H9 (cell line): ENCODE measurements around the gene PRUNE2. TPM values are rescaled to one million over a fixed set of nuclear protein-coding genes. Genes with fewer than 3 reads are reported as not detected.

Experiments used
- DNase-seq: peaks from one replicate; pipeline ENCODE4 v3.0.0-alpha.2; 2017
- H2AFZ ChIP-seq: one replicate; pipeline ENCODE4 v1.6.1; 2013; ENCODE audit warnings: mild to moderate bottlenecking, low read length, control low read depth, moderate library complexity
- H2AK5ac ChIP-seq: 2 replicates; pipeline ENCODE4 v1.6.1; 2013; ENCODE audit warnings: low read length, control low read depth, mixed read lengths; ENCODE audit not compliant: insufficient read length
- H2BK120ac ChIP-seq: one replicate; pipeline ENCODE4 v1.6.1; 2013; ENCODE audit warnings: low read depth, mild to moderate bottlenecking, low read length, control low read depth, inconsistent platforms; ENCODE audit not compliant: poor library complexity, severe bottlenecking
- H2BK12ac ChIP-seq: 2 replicates; pipeline ENCODE4 v1.6.1; 2013; ENCODE audit warnings: low read length, control low read depth, mixed read lengths, low read depth; ENCODE audit not compliant: insufficient read length
- H2BK15ac ChIP-seq: 2 replicates; pipeline ENCODE4 v1.6.1; 2013; ENCODE audit warnings: low read depth, low read length, control low read depth
- H2BK20ac ChIP-seq: one replicate; pipeline ENCODE4 v1.6.1; 2013; ENCODE audit warnings: low read depth, mild to moderate bottlenecking, low read length, control low read depth, inconsistent platforms; ENCODE audit not compliant: poor library complexity, severe bottlenecking
- H2BK5ac ChIP-seq: 2 replicates; pipeline ENCODE4 v1.6.1; 2013; ENCODE audit warnings: low read length, control low read depth, mixed read lengths; ENCODE audit not compliant: insufficient read length
- H3K14ac ChIP-seq: 2 replicates; pipeline ENCODE4 v1.6.1; 2013; ENCODE audit warnings: low read length, control low read depth; ENCODE audit not compliant: insufficient read depth
- H3K18ac ChIP-seq: 2 replicates; pipeline ENCODE4 v1.6.1; 2013; ENCODE audit warnings: low read depth, mild to moderate bottlenecking, mixed read lengths, low read length, control low read depth; ENCODE audit not compliant: insufficient read length
- H3K23ac ChIP-seq: 2 replicates; pipeline ENCODE4 v1.6.1; 2013; ENCODE audit warnings: low read length, control low read depth, mixed read lengths, low read depth; ENCODE audit not compliant: insufficient read length
- H3K23me2 ChIP-seq: 2 replicates; pipeline ENCODE4 v1.6.1; 2013; ENCODE audit warnings: low read depth, mild to moderate bottlenecking, mixed read lengths, low read length, control low read depth; ENCODE audit not compliant: insufficient read length, poor library complexity, severe bottlenecking
- H3K27ac ChIP-seq: 2 replicates; pipeline ENCODE4 v1.5.1; 2013; ENCODE audit warnings: low read length, control low read depth, mixed read lengths, low read depth; ENCODE audit not compliant: insufficient read length
- H3K27me3 ChIP-seq: 2 replicates; pipeline ENCODE4 v1.6.1; 2013; ENCODE audit warnings: low read length, control low read depth, inconsistent platforms; ENCODE audit not compliant: insufficient read depth
- H3K4ac ChIP-seq: 2 replicates; pipeline ENCODE4 v1.6.1; 2013; ENCODE audit warnings: low read depth, mild to moderate bottlenecking, control low read depth, inconsistent platforms, low read length, moderate library complexity
- H3K4me1 ChIP-seq: 2 replicates; pipeline ENCODE4 v1.6.1; 2013; ENCODE audit warnings: low read length, control low read depth, inconsistent platforms; ENCODE audit not compliant: insufficient read depth
- H3K4me2 ChIP-seq: 2 replicates; pipeline ENCODE4 v1.6.1; 2013; ENCODE audit warnings: low read length, control low read depth, mixed read lengths; ENCODE audit not compliant: insufficient read length, insufficient read depth
- H3K56ac ChIP-seq: 2 replicates; pipeline ENCODE4 v1.6.1; 2013; ENCODE audit warnings: low read depth, mild to moderate bottlenecking, mixed read lengths, low read length, control low read depth; ENCODE audit not compliant: insufficient read length
- H3K79me1 ChIP-seq: 2 replicates; pipeline ENCODE4 v1.6.1; 2013; ENCODE audit warnings: low read depth, mild to moderate bottlenecking, moderate library complexity, low read length, control low read depth, inconsistent platforms; ENCODE audit not compliant: insufficient read depth, poor library complexity, severe bottlenecking
- H3K79me2 ChIP-seq: 2 replicates; pipeline ENCODE4 v1.6.1; 2013; ENCODE audit warnings: low read length, control low read depth, inconsistent platforms; ENCODE audit not compliant: insufficient read depth
- H3K9ac ChIP-seq: 2 replicates; pipeline ENCODE4 v1.6.1; 2013; ENCODE audit warnings: low read length, control low read depth, mixed read lengths; ENCODE audit not compliant: insufficient read length; ENCODE audit errors: extremely low read depth
- H3K9me3 ChIP-seq: one replicate; pipeline ENCODE4 v1.6.1; 2013; ENCODE audit warnings: low read depth, low read length, inconsistent platforms; ENCODE audit not compliant: control insufficient read depth
- H3T11ph ChIP-seq: one replicate; pipeline ENCODE4 v1.6.1; 2013; ENCODE audit warnings: mild to moderate bottlenecking, low read length, control low read depth, inconsistent platforms
- H4K20me1 ChIP-seq: one replicate; pipeline ENCODE4 v1.6.1; 2013; ENCODE audit not compliant: control insufficient read depth, insufficient read length, insufficient read depth
- H4K5ac ChIP-seq: 2 replicates; pipeline ENCODE4 v1.6.1; 2013; ENCODE audit warnings: low read depth, mild to moderate bottlenecking, mixed read lengths, low read length, control low read depth; ENCODE audit not compliant: insufficient read length
- H4K8ac ChIP-seq: replicated peaks from 2 replicates; pipeline ENCODE4 v1.6.1; 2013; ENCODE audit warnings: low read length, control low read depth, mixed read lengths, low read depth; ENCODE audit not compliant: insufficient read length
- H4K91ac ChIP-seq: 2 replicates; pipeline ENCODE4 v1.6.1; 2013; ENCODE audit warnings: low read depth, mild to moderate bottlenecking, moderate library complexity, mixed read lengths, low read length, control low read depth; ENCODE audit not compliant: insufficient read length
- H3K27ac Mint-ChIP-seq, 3 experiments: 2 replicates in 2 of 3; 3 replicates in 1 of 3; pipeline ENCODE4 v1.8.0; 2020 to 2021; ENCODE audit warnings: mixed read lengths in 3 of 3, mild to moderate bottlenecking in 1 of 3, moderate library complexity in 1 of 3
- H3K27me3 Mint-ChIP-seq: 2 replicates; pipeline ENCODE4 v1.8.0; 2021; ENCODE audit warnings: low read depth, mild to moderate bottlenecking, moderate library complexity, mixed read lengths
- H3K36me3 Mint-ChIP-seq, 3 experiments: 2 replicates in 2 of 3; 3 replicates in 1 of 3; pipeline ENCODE4 v1.8.0; 2020 to 2021; ENCODE audit warnings: low read depth in 3 of 3, mixed read lengths in 3 of 3; ENCODE audit not compliant: insufficient read depth in 1 of 3
- H3K4me1 Mint-ChIP-seq, 2 experiments: 2 replicates each; pipeline ENCODE4 v1.8.0; 2020; ENCODE audit warnings: mixed read lengths in 2 of 2
- H3K4me3 Mint-ChIP-seq, 2 experiments: 2 replicates in 1 of 2; 3 replicates in 1 of 2; pipeline ENCODE4 v1.8.0; 2020 to 2021; ENCODE audit warnings: mild to moderate bottlenecking in 2 of 2, mixed read lengths in 2 of 2, moderate library complexity in 1 of 2
- H3K9me3 Mint-ChIP-seq, 2 experiments: 2 replicates in 1 of 2; 3 replicates in 1 of 2; pipeline ENCODE4 v1.8.0; 2020; ENCODE audit warnings: mild to moderate bottlenecking in 2 of 2, mixed read lengths in 2 of 2, moderate library complexity in 1 of 2
- CTCF ChIP-seq: fragments of 200-600 bp; sonication (generic); conservative IDR thresholded peaks from 3 replicates; pipeline ENCODE4 v1.8.0; 2021; ENCODE audit warnings: antibody characterized with exemption, mild to moderate bottlenecking
- WGBS: extraction: QIAGEN DNeasy Blood & Tissue Kit; methylation state at CpG from one replicate; pipeline ENCODE4 v1.1.7; 2013; ENCODE audit warnings: missing lambda C conversion rate, low lambda C conversion rate, mixed read lengths; ENCODE audit not compliant: insufficient read length; ENCODE audit errors: extremely low coverage; 5-methylcytosine and 5-hydroxymethylcytosine counted together
- total RNA-seq: library from RNA; stranded (reverse); gene quantifications from 2 replicates; pipeline ENCODE4 v1.2.1, GENCODE V29; 2021

Gene PRUNE2
- total RNA-seq, 1 experiment from 2014 or later: 12.1 TPM

GRCh38 chr9:76820431-76820830 lies 85.5 kb downstream of the PRUNE2 start:
- Histone ChIP-seq H3K27me3 (no peaks in the 10 kb centered on the region), H3K23me2 (no peaks in the 10 kb centered on the region), H3K23ac (no peak overlapping the region), H3K79me2 (no peaks in the 10 kb centered on the region), H3K14ac (no peak overlapping the region), H2BK12ac (no peak overlapping the region), H3T11ph (no peak overlapping the region), H4K91ac (no peak overlapping the region), H3K9me3 (no peaks in the 10 kb centered on the region), H4K20me1 (no peaks in the 10 kb centered on the region), H2BK15ac (no peak overlapping the region), H2BK5ac (no peak overlapping the region), H4K8ac (no peak overlapping the region), H2BK120ac (no peak overlapping the region), H3K9ac (no peak overlapping the region), H3K4ac (no peak overlapping the region), H3K79me1 (no peaks in the 10 kb centered on the region), H2AFZ (no peak overlapping the region), H3K4me1 (no peaks in the 10 kb centered on the region), H3K56ac (no peak overlapping the region), H4K5ac (no peak overlapping the region), H3K27ac (no peak overlapping the region), H3K18ac (no peak overlapping the region), H2BK20ac (no peak overlapping the region), H3K4me2 (no peak overlapping the region), H2AK5ac (no peak overlapping the region)
- Mint-ChIP-seq H3K9me3 (no peaks in the 10 kb centered on the region), H3K27me3 (no peaks in the 10 kb centered on the region; the same call in 1 of the 2 replicates), H3K36me3 (no peaks in the 10 kb centered on the region), H3K27ac (no peak overlapping the region), H3K4me1 (peaks cover 17 to 25% of the 10 kb centered on the region in 2 experiments), H3K4me3 (no peak overlapping the region)
- no CpG with 5 or more reads among the region's 6 CpGs for WGBS
- no peak for DNase-seq
- no peak for TF ChIP-seq CTCF
